Measurements from ENCODE around the gene NPAS1. TPM values are rescaled to one million over a fixed set of nuclear protein-coding genes. Genes with fewer than 3 reads are reported as not detected.

Gene NPAS1
- total RNA-seq, 2 experiments from 2014 or later: 3.4 to 8.4 TPM

DNA sequence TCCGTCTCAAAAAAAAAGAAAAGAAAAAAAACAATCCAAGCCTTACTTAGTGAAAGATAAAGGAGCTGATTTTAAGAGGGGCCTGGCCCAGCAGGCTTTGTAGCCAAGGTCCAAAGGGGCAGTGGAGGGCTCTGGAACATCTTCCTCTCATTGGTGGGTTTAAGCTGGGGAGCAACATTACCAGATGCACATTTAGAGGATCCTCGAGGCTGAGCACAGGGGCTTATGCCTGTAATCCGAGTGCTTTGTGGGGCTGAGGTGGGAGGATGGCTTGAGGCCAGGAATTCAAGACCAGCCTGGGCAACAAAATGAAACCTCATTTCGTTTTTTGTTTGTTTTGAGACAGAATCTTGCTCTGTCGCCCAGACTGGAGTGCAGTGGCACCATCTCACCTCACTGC lies 36.8 kb downstream of the NPAS1 start:
- H3K9me3 ChIP-seq (ENCODE audit: low read length): no peaks in the 10 kb centered on the region
- H3K4me3 ChIP-seq (ENCODE audit: low read depth, low read length, poor library complexity, severe bottlenecking): no peak overlapping the region
- H4K20me1 ChIP-seq (ENCODE audit: insufficient read depth, low read length): no peaks in the 10 kb centered on the region
- H3K36me3 ChIP-seq (ENCODE audit: insufficient read depth, low read length): no peaks in the 10 kb centered on the region
- no peak overlapping the region for H3K27ac ChIP-seq (ENCODE audit: low read depth, low read length, poor library complexity, severe bottlenecking)
- TF ChIP-seq, protein P1, sequence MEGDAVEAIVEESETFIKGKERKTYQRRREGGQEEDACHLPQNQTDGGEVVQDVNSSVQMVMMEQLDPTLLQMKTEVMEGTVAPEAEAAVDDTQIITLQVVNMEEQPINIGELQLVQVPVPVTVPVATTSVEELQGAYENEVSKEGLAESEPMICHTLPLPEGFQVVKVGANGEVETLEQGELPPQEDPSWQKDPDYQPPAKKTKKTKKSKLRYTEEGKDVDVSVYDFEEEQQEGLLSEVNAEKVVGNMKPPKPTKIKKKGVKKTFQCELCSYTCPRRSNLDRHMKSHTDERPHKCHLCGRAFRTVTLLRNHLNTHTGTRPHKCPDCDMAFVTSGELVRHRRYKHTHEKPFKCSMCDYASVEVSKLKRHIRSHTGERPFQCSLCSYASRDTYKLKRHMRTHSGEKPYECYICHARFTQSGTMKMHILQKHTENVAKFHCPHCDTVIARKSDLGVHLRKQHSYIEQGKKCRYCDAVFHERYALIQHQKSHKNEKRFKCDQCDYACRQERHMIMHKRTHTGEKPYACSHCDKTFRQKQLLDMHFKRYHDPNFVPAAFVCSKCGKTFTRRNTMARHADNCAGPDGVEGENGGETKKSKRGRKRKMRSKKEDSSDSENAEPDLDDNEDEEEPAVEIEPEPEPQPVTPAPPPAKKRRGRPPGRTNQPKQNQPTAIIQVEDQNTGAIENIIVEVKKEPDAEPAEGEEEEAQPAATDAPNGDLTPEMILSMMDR (conservative IDR thresholded peaks at IDR 0.05; ENCODE audit: low read length): no peak
- no peak for TF ChIP-seq EZH2phosphoT487 (IDR thresholded peaks at IDR 0.05; ENCODE audit: borderline replicate concordance, low read depth, low read length)
- no peaks in the 10 kb centered on the region for H3K4me1 ChIP-seq (ENCODE audit: insufficient read depth, low read length, poor library complexity, severe bottlenecking)
- intact Hi-C loops (cut with micrococcal nuclease; ENCODE audit: unreplicated experiment): no loop called here
- no peaks in the 10 kb centered on the region for H3K9me2 ChIP-seq (ENCODE audit: insufficient read depth, low read length)
- DNase-seq (ENCODE audit: low spot score): no peak
- no TSS peak for BruUV-seq (replicated peaks)
- H2AFZ ChIP-seq (ENCODE audit: low read length): no peak overlapping the region
- H3K4me2 ChIP-seq (ENCODE audit: low read length): no peak overlapping the region
- ChIA-PET CTCF (ENCODE audit: unreplicated experiment) (no interaction called here), POLR2A (no interaction called here)
- H3K79me2 ChIP-seq (ENCODE audit: insufficient read depth, low read depth, low read length): no peaks in the 10 kb centered on the region

DNA sequence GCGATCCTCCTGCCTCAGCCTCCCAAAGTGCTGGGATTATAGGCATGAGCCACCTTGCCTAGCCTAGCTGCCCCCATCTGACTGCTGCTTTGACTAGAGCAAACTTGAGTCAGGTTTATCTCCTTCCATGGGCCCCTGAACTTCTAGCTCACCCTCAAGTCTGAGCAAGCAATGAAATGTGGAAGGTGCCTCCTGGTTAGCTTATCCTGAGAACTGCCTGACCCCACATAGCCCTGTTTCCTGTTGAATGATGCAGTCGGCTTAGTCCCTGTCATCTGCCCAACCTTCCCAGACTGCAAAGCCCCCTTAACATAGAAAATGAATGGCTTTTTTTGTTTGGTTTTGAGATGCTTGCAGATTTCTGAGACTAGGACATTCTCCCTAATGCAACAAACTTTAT lies 37.7 kb downstream of the NPAS1 start:
- no peaks in the 10 kb centered on the region for H3K9me3 ChIP-seq (ENCODE audit: low read length)
- no peaks in the 10 kb centered on the region; the same call in 1 of the 2 replicates for H3K36me3 ChIP-seq (ENCODE audit: insufficient read depth, low read length)
- H3K27ac ChIP-seq (ENCODE audit: low read depth, low read length, poor library complexity, severe bottlenecking): no peak overlapping the region
- no peaks in the 10 kb centered on the region for H3K9me2 ChIP-seq (ENCODE audit: insufficient read depth, low read length)
- POLR2A ChIA-PET: no interaction called here
- no peak overlapping the region for H3K4me2 ChIP-seq (ENCODE audit: low read length)
- no peak overlapping the region for H2AFZ ChIP-seq (ENCODE audit: low read length)
- H3K4me3 ChIP-seq (ENCODE audit: low read depth, low read length, poor library complexity, severe bottlenecking): no peak overlapping the region
- H4K20me1 ChIP-seq (ENCODE audit: insufficient read depth, low read length): no peaks in the 10 kb centered on the region
- no TSS peak for BruUV-seq (replicated peaks)
- CTCF ChIA-PET (ENCODE audit: unreplicated experiment): no interaction called here
- TF ChIP-seq EZH2phosphoT487 (IDR thresholded peaks at IDR 0.05; ENCODE audit: borderline replicate concordance, low read depth, low read length): no peak
- TF ChIP-seq, protein P1 (conservative IDR thresholded peaks at IDR 0.05; ENCODE audit: low read length): no peak
- H3K79me2 ChIP-seq (ENCODE audit: insufficient read depth, low read depth, low read length): no peaks in the 10 kb centered on the region
- no peaks in the 10 kb centered on the region for H3K4me1 ChIP-seq (ENCODE audit: insufficient read depth, low read length, poor library complexity, severe bottlenecking)
- intact Hi-C loops (cut with micrococcal nuclease; ENCODE audit: unreplicated experiment): no loop called here
- no peak for DNase-seq (ENCODE audit: low spot score)

GRCh38 chr19:47058621-47059022 lies 39.0 kb downstream of the NPAS1 start:
- H3K9me3 ChIP-seq (ENCODE audit: low read length): no peaks in the 10 kb centered on the region
- no peak overlapping the region for H3K4me2 ChIP-seq (ENCODE audit: low read length)
- H2AFZ ChIP-seq (ENCODE audit: low read length): no peak overlapping the region
- H3K4me3 ChIP-seq (ENCODE audit: low read depth, low read length, poor library complexity, severe bottlenecking): no peak overlapping the region
- no peaks in the 10 kb centered on the region for H3K9me2 ChIP-seq (ENCODE audit: insufficient read depth, low read length)
- TF ChIP-seq EZH2phosphoT487 (IDR thresholded peaks at IDR 0.05; ENCODE audit: borderline replicate concordance, low read depth, low read length): no peak
- TF ChIP-seq, protein P1 (conservative IDR thresholded peaks at IDR 0.05; ENCODE audit: low read length): no peak
- peaks cover 5% of the 10 kb centered on the region for H3K36me3 ChIP-seq (ENCODE audit: insufficient read depth, low read length)
- H4K20me1 ChIP-seq (ENCODE audit: insufficient read depth, low read length): no peaks in the 10 kb centered on the region
- intact Hi-C loops (cut with micrococcal nuclease; ENCODE audit: unreplicated experiment): no loop called here
- DNase-seq (ENCODE audit: low spot score): no peak
- CTCF ChIA-PET (ENCODE audit: unreplicated experiment): no interaction called here
- H3K4me1 ChIP-seq (ENCODE audit: insufficient read depth, low read length, poor library complexity, severe bottlenecking): no peaks in the 10 kb centered on the region
- no TSS peak for BruUV-seq (replicated peaks)
- POLR2A ChIA-PET: interaction anchor here (0.6 to 1.0 kb wide), 3 partner anchors 12 to 20 kb away, joined by 3 to 4 read pairs (median 3); no protein-coding TSS in a partner anchor
- no peak overlapping the region for H3K27ac ChIP-seq (ENCODE audit: low read depth, low read length, poor library complexity, severe bottlenecking)
- no peaks in the 10 kb centered on the region for H3K79me2 ChIP-seq (ENCODE audit: insufficient read depth, low read depth, low read length)

All from OCI-LY7 (cell line).